ENCODE results near the gene SPDYE9.
"Not testable (repeated sequence)": the region's sequence is repeated elsewhere in the genome, so short reads cannot be mapped to it uniquely, and the experiment has no call there.

Gene SPDYE9, protein sequence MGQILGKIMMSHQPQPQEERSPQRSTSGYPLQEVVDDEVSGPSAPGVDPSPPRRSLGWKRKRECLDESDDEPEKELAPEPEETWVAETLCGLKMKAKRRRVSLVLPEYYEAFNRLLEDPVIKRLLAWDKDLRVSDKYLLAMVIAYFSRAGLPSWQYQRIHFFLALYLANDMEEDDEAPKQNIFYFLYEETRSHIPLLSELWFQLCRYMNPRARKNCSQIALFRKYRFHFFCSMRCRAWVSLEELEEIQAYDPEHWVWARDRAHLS

DNA sequence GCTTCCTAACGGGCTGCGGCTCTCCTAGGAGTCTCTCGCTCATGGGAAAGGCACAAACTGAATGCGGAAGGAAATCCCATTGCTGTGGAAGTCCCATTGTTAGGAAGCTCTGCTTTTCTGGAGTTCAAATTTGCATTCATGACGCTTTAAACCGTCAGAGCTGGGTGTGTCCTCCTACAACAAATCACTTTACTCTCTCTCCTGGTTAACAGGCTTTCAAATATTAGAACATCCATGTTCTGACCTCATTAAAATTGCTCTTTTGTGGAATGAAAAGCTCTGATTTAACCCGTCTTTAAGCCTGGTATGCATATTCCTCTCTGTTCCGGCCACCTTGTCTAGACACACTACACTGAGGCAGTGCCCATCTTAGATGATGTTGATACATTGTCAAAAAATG lies at the start of gene SPDYE9:
Gene SPDYE9 (minus strand): TSS at position 101 of the 400 bp plus-strand sequence. CDS start 1,800 bp downstream, outside the sequence.
- not testable (repeated sequence) for DNase-seq (ENCODE audit: low read depth)

DNA sequence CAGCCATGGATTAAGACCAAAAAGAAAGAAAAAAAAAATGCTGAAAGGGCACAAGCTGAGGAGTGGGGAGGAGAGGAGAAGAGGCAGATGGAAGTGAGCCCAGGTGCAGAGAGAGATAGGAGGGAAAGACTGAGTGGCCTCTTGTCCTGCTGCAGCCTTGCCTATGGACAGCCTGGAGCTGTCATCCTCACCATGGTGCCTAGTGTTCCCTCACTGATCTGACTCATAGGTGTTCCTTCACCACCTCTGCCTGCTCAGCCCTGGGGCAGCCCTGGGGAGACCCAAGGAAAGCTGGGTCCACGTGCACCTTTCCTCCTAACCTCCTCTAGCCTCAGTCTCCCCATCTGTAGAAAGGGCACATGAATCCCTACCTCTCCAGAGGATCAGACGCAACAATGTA lies 49.0 kb upstream of the SPDYE9 start:
- DNase-seq (ENCODE audit: low read depth): not testable (repeated sequence)

DNA sequence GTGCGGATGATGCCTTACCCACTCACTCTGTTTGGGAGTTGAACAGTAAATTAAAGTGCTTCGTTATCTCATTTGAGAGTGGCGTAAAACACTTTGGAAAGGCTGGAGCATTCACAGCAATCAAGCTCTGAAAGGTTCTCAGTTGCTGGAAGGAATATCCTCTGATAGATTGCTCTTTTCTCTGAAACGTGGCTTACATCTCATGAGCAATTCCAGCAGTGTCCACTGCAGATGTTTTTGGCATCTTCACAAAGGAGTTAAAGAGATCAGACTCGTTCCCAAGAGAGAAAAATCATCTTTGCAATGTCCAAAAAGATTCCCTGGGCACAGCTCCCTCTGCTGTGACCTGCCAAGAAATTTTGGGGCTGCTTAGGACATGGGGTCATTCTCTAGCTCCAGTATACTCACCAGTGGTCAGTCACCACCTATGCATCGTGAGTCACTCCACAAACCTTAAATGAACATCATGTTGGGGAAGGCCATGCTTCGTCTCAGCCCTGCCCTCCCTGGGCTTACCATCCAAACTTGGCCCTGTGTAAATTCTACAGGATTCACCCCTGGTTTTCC lies 46.9 kb upstream of the SPDYE9 start:
- DNase-seq (ENCODE audit: low read depth): not testable (repeated sequence)

DNA sequence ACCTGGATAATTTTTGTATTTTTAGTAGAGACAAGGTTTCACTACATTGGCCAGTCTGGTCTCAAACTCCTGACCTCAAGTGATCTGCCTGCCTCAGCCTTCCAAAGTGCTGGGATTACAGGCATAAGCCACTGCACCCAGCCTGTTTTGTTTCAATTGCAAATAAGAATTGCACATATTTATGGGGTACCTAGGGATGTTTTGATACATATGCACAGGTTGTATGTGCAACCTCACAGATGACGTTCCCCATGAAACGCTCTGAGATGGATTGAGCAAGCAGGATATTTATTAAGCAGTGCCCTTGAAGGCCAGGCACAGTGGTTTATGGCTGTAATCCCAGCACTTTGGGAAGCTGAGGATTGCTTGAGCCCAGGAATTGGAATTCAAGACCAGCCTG lies 44.8 kb upstream of the SPDYE9 start:
- not testable (repeated sequence) for DNase-seq (ENCODE audit: low read depth)

DNA sequence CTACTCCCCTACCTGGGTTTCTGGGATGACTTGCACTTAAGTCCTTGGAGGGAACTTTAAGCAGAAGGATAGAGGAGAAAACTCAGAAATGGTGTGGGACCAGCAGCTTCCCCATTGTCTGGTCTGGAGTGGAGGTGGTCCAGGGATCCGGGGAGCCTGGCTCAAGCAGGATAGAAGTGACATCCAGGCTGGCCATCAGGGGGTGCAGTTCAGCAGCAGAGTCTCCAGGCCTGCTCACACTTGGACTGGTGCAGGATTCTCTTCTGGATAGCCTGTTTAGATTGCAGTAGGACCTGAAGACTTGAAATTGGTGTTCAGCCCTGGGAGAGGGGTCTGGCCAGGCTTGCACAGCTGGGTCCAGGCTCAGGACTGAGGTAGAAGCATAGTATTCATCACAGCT lies 38.3 kb upstream of the SPDYE9 start:
- not testable (repeated sequence) for DNase-seq (ENCODE audit: low read depth)

DNA sequence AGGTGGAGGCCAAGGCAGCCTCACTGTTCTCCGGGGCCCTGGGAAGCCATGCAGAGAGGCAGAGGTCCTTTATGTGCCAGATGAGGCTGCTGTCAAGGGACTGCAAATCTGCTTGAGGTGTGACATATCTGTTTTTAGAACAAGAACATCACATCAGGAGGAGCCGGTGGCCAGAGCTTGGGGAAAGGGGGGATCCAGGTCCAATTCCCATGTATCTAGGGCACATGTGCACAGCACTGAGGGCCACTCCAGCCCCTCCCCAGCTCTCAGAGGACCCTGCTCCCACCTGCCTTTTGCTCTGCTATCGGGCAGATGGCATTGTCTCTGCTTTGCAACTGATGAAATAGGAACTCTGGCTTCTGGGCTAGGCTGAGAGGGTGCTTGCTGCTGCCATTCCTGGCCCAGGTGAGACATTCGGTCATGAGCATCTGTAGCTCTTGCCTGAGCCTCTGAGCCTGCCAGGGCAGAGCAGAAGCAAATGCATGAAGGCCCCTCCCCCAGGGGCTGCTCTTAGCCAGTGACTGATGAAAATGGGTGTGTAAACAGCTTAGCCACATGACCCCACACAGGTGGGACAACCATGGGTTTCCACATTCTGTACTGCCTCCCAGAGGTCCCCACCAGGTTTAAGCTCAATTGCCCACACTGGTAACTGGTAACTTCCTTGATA lies 37.1 kb upstream of the SPDYE9 start:
- not testable (repeated sequence) for DNase-seq (ENCODE audit: low read depth)

DNA sequence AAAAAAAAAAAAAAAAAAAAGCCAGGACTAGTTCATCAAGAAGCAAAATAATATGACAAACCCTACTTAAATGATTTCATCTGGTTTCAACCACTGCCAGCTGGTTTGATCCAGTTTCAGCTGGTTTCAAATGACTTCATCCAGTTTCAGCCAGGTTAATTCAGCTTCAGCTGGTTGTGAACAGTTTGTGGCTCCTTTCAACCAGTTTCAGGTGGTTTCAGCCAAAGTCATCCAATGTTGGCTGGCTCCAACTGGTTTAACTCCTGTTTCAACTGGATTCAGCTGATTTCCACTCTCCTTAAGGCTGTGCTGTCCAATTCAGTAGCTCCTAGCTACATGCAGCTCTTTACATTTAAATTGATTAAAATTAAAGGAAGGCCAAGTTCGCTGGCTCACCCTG lies 32.3 kb upstream of the SPDYE9 start:
- not testable (repeated sequence) for DNase-seq (ENCODE audit: low read depth)

DNA sequence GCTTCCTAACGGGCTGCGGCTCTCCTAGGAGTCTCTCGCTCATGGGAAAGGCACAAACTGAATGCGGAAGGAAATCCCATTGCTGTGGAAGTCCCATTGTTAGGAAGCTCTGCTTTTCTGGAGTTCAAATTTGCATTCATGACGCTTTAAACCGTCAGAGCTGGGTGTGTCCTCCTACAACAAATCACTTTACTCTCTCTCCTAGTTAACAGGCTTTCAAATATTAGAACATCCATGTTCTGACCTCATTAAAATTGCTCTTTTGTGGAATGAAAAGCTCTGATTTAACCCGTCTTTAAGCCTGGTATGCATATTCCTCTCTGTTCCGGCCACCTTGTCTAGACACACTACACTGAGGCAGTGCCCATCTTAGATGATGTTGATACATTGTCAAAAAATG lies 28.0 kb downstream of the SPDYE9 start, which contains the start of gene SPDYE11:
Gene SPDYE11 (minus strand): TSS at position 101 of the 400 bp plus-strand sequence. CDS start 1,800 bp downstream, outside the sequence.
- not testable (repeated sequence) for DNase-seq (ENCODE audit: low read depth)

DNA sequence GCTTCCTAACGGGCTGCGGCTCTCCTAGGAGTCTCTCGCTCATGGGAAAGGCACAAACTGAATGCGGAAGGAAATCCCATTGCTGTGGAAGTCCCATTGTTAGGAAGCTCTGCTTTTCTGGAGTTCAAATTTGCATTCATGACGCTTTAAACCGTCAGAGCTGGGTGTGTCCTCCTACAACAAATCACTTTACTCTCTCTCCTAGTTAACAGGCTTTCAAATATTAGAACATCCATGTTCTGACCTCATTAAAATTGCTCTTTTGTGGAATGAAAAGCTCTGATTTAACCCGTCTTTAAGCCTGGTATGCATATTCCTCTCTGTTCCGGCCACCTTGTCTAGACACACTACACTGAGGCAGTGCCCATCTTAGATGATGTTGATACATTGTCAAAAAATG lies 56.2 kb downstream of the SPDYE9 start, which contains the start of gene SPDYE8:
Gene SPDYE8 (minus strand): TSS at position 101 of the 400 bp plus-strand sequence. CDS start 1,800 bp downstream, outside the sequence.
- not testable (repeated sequence) for DNase-seq (ENCODE audit: low read depth)
